GM12878 (cell line): Measurements from ENCODE around the gene LIPE. TPM values are rescaled to one million over a fixed set of nuclear protein-coding genes. Genes with fewer than 3 reads are reported as not detected.

ENCODE experiments used
- ATAC-seq: fragments of 200-7000 bp; cut with Tn5 transposase; 3 replicates; pipeline ENCODE4 v1.9.1; 2020; ENCODE audit warnings: mild to moderate bottlenecking, moderate library complexity
- BruUV-seq: library from RNA; stranded (reverse); fragments of 400-500 nt; replicated peaks from 2 replicates; lab custom pipeline; 2021; lab: Mats Ljungman, UMichigan
- CTCF ChIA-PET: fragments of 300-600 bp; sonication (Branson Sonifier 250); formaldehyde crosslinking; extraction: SDS; loops from one replicate; lab custom pipeline; 2021; ENCODE audit warnings: inconsistent platforms; lab: Yijun Ruan, JAX
- POLR2A ChIA-PET: fragments of 350-600 bp; formaldehyde crosslinking; extraction: SDS; loops from one replicate; lab custom pipeline; 2021; ENCODE audit warnings: inconsistent platforms; lab: Charles Lee
- RAD21 ChIA-PET: fragments of 300-600 bp; sonication (Branson Sonifier 250); formaldehyde crosslinking; loops from one replicate; lab custom pipeline; 2023; ENCODE audit warnings: antibody characterized with exemption; ENCODE audit not compliant: unreplicated experiment; lab: Charles Lee
- SMC1A ChIA-PET: fragments of 300-600 bp; sonication (Branson Sonifier 250); formaldehyde crosslinking; loops from one replicate; lab custom pipeline; 2023; ENCODE audit not compliant: unreplicated experiment, uncharacterized antibody; lab: Charles Lee
- DNase-seq: peaks from one replicate; pipeline ENCODE4 v3.0.0-alpha.2; 2011; ENCODE audit warnings: low read depth, low spot score
- FAIRE-seq: peaks from 3 replicates; lab custom pipeline; 2011; peaks lifted over from hg19 to GRCh38; lab: Jason Lieb, UNC
- H2AFZ ChIP-seq: 2 replicates; pipeline ENCODE4 v1.6.0; 2011; ENCODE audit warnings: low read depth, low read length, control low read depth; ENCODE audit not compliant: control insufficient read depth
- H3K27ac ChIP-seq: 2 replicates; pipeline ENCODE4 v1.5.1; 2011; ENCODE audit warnings: control low read depth; ENCODE audit not compliant: control insufficient read depth, insufficient read depth
- H3K27me3 ChIP-seq, 2 experiments: replicated peaks in 1 of 2; 2 replicates each; pipeline versions ENCODE4 v1.6.0 to v1.6.1; 2011; ENCODE audit warnings: low read length in 1 of 2; ENCODE audit not compliant: control insufficient read depth in 2 of 2, insufficient read depth in 2 of 2
- H3K36me3 ChIP-seq, 2 experiments: 2 replicates each; pipeline ENCODE4 v1.5.1; 2011; ENCODE audit warnings: low read length in 1 of 2; ENCODE audit not compliant: control insufficient read depth in 2 of 2, insufficient read depth in 2 of 2
- H3K4me1 ChIP-seq: 2 replicates; pipeline ENCODE4 v1.6.1; 2011; ENCODE audit warnings: mild to moderate bottlenecking, low read length, moderate library complexity, mixed read lengths; ENCODE audit not compliant: control insufficient read depth, insufficient read depth
- H3K4me2 ChIP-seq: 2 replicates; pipeline ENCODE4 v1.6.0; 2011; ENCODE audit warnings: control low read depth; ENCODE audit not compliant: control insufficient read depth, insufficient read depth
- H3K4me3 ChIP-seq: fragments of 200-600 bp; sonication (generic); 2 replicates; pipeline ENCODE4 v1.5.1; 2016
- H3K79me2 ChIP-seq: 2 replicates; pipeline ENCODE4 v1.6.0; 2011; ENCODE audit warnings: low read length; ENCODE audit not compliant: control insufficient read depth, insufficient read depth
- H3K9ac ChIP-seq: 2 replicates; pipeline ENCODE4 v1.8.0; 2011; ENCODE audit warnings: low read length, control low read depth, mixed read lengths; ENCODE audit not compliant: control insufficient read depth, insufficient read depth
- H3K9me3 ChIP-seq: replicated peaks from 3 replicates; pipeline ENCODE4 v1.5.1; 2011; ENCODE audit warnings: mild to moderate bottlenecking, low read length; ENCODE audit not compliant: control insufficient read depth, insufficient read depth
- H4K20me1 ChIP-seq: 2 replicates; pipeline ENCODE4 v1.6.0; 2011; ENCODE audit not compliant: control insufficient read depth, insufficient read depth
- BACH1 ChIP-seq: fragments of 450-650 bp; IDR thresholded peaks from 2 replicates; pipeline ENCODE4 v1.6.1; 2017; ENCODE audit warnings: mild to moderate bottlenecking, borderline replicate concordance
- BHLHE40 ChIP-seq, 2 experiments: fragments of 450-650 bp in 1 of 2; IDR thresholded peaks; 2 replicates each; pipeline ENCODE4 v1.6.1; 2011 to 2017; ENCODE audit warnings: low read depth in 2 of 2, borderline replicate concordance in 1 of 2, improper control_type of control experiment in 1 of 2, low read length in 1 of 2, mild to moderate bottlenecking in 1 of 2
- CBX5 ChIP-seq: sonication (generic); IDR thresholded peaks from 2 replicates; pipeline ENCODE4 v1.6.1; 2016; ENCODE audit warnings: low read depth, moderate library complexity, mild to moderate bottlenecking, inconsistent platforms
- IKZF2 ChIP-seq, 2 experiments: fragments of 450-650 bp; IDR thresholded peaks; 2 replicates each; pipeline ENCODE4 v1.6.1; 2017; ENCODE audit warnings: mild to moderate bottlenecking in 2 of 2, moderate library complexity in 2 of 2
- JUND ChIP-seq: IDR thresholded peaks from 2 replicates; pipeline ENCODE4 v1.6.1; 2012; ENCODE audit warnings: low read depth, mild to moderate bottlenecking, low read length, improper control_type of control experiment, moderate library complexity
- KAT2A ChIP-seq: conservative IDR thresholded peaks from 2 replicates; pipeline ENCODE4 v1.6.1; 2011; ENCODE audit warnings: low read depth, low read length; ENCODE audit not compliant: control insufficient read depth
- PML ChIP-seq: IDR thresholded peaks from 2 replicates; pipeline ENCODE4 v1.6.1; 2012; ENCODE audit warnings: low read length, inconsistent platforms
- POLR2AphosphoS5 ChIP-seq: IDR thresholded peaks from 2 replicates; pipeline ENCODE4 v1.6.1; 2011; ENCODE audit warnings: mild to moderate bottlenecking, low read length, inconsistent platforms
- RB1 ChIP-seq: fragments of 450-650 bp; formaldehyde crosslinking; IDR thresholded peaks from 2 replicates; pipeline ENCODE4 v1.6.1; 2017; ENCODE audit warnings: mild to moderate bottlenecking, borderline replicate concordance
- SIN3A ChIP-seq: IDR thresholded peaks from 2 replicates; pipeline ENCODE4 v1.6.1; 2012; ENCODE audit warnings: low read depth, low read length, improper control_type of control experiment
- SREBF2 ChIP-seq: IDR thresholded peaks from 2 replicates; pipeline ENCODE4 v1.6.1; 2012; ENCODE audit warnings: mild to moderate bottlenecking, low read length
- SRF ChIP-seq, 2 experiments: IDR thresholded peaks; 2 replicates each; pipeline ENCODE4 v1.6.1; 2011; ENCODE audit warnings: low read depth in 2 of 2, low read length in 2 of 2, mild to moderate bottlenecking in 1 of 2, moderate library complexity in 1 of 2
- ZNF24 ChIP-seq: fragments of 450-650 bp; IDR thresholded peaks from 2 replicates; pipeline ENCODE4 v1.6.1; 2017; ENCODE audit warnings: antibody characterized with exemption, mild to moderate bottlenecking
- ZSCAN29 ChIP-seq: fragments of 450-650 bp; IDR thresholded peaks from 2 replicates; pipeline ENCODE4 v1.6.1; 2017; ENCODE audit warnings: mild to moderate bottlenecking, moderate library complexity
- WGBS: methylation state at CpG from one replicate; pipeline ENCODE4 v1.1.6; 2016; ENCODE audit warnings: low lambda C conversion rate; ENCODE audit not compliant: insufficient replicate concordance, insufficient coverage; ENCODE audit errors: missing lambda C conversion rate; 5-methylcytosine and 5-hydroxymethylcytosine counted together
- in situ Hi-C: fragments of 300-500 bp; cut with MboI; formaldehyde crosslinking; loops from 9 replicates; pipeline ENCODE4 v1.14.3; 2018; ENCODE audit warnings: mixed read lengths
- intact Hi-C: fragments of 100-400 bp; cut with micrococcal nuclease; formaldehyde crosslinking; loops from one replicate; pipeline ENCODE4 v1.14.2; 2022; ENCODE audit not compliant: unreplicated experiment
- polyA plus RNA-seq, 11 experiments: library from polyadenylated mRNA; depleted of rRNA in 4 of 11; unstranded in 6 of 11; stranded (reverse) in 5 of 11; fragments of >200 nt; fragmentation: Nextera tagmentation in 4 of 11; fragmentation: Illumina TruSeq in 1 of 11; extraction: Ambion mirVana in 4 of 11; extraction: Trizol in 1 of 11; gene quantifications; 1 replicate in 1 of 11; 2 replicates in 10 of 11; pipeline versions ENCODE4 v1.2.1 to v1.2.3, GENCODE V29; 2011 to 2016; ENCODE audit warnings: inconsistent platforms in 2 of 11, missing spikeins in 2 of 11, low read depth in 1 of 11
- total RNA-seq, 4 experiments: library from RNA; depleted of rRNA in 3 of 4; stranded (reverse); fragments of >200 nt in 3 of 4; fragmentation: Illumina TruSeq in 1 of 4; extraction: Trizol in 1 of 4; gene quantifications; 2 replicates each; pipeline versions ENCODE4 v1.2.1 to v1.2.3, GENCODE V29; 2013 to 2021
- TF ChIP-seq, protein P1 (sequence below): IDR thresholded peaks from 2 replicates; pipeline ENCODE4 v1.6.1; 2011; ENCODE audit warnings: mild to moderate bottlenecking, low read depth, low read length, moderate library complexity; ENCODE audit not compliant: insufficient replicate concordance

Gene LIPE
- total and polyA plus RNA-seq, 10 of the 15 experiments (the other 5 are each of a cell fraction or from before 2014, with no cell fraction given) = 0.02 to 33.3 (median 9.5) TPM

DNA sequence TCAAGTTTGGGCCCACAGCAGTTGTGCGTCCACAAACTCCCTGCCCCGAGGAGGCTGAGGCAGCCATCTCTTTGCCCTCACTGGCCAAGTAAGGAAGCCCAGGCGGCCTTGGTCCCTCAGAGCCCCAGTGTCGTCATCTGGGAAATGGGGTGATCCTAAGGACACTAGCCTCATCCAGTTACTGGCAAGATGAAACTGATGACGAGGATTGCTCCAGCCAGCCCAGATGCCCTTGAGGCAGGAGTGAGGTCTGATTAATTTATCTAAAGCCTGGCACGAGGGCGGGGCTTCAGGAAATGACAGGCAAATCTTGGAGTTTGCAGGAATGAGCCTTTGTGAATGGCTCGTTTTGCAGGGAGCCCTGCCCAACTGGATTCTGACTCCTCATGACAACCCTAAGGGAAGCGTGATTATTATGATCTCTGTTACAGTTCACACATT is 5.6 kb downstream of the LIPE start:
- Histone ChIP-seq H3K4me1 (peaks cover 16% of the 10 kb centered on the region), H3K27ac (no peak overlapping the region), H3K4me2 (peak overlapping the region; percentile 97), H3K36me3 (no peaks in the 10 kb centered on the region), H3K79me2 (peaks cover 4% of the 10 kb centered on the region), H3K4me3 (peak overlapping the region; percentile 94; the same call in 1 of the 2 replicates), H4K20me1 (no peaks in the 10 kb centered on the region), H3K9ac (no peak overlapping the region), H3K9me3 (no peaks in the 10 kb centered on the region), H2AFZ (no peak overlapping the region), H3K27me3 (no peaks in the 10 kb centered on the region)
- BruUV-seq = no TSS peak
- intact Hi-C loops = loop anchor here (5.0 kb wide), 1 partner anchor 94 kb away; the partner anchor contains the start of gene MEGF8
- CTCF ChIA-PET = interaction anchor here (1.0 to 6.8 kb wide), 4 partner anchors 12 to 25 kb away, joined by 3 to 95 read pairs (median 32); no protein-coding TSS in a partner anchor
- no peak for FAIRE-seq
- POLR2A ChIA-PET = interaction anchor here (2.3 kb wide), 1 partner anchor 25 kb away, joined by 5 read pairs; no protein-coding TSS in a partner anchor
- no peak for TF ChIP-seq PML
- no peak for TF ChIP-seq JUND
- TF ChIP-seq ZNF24 = no peak
- TF ChIP-seq RB1 = no peak
- TF ChIP-seq BACH1 = no peak
- TF ChIP-seq SIN3A = no peak
- no peak for TF ChIP-seq BHLHE40 (IDR thresholded peaks at IDR 0.05; ENCODE audit: borderline replicate concordance in 1 of 2, low read depth in 2 of 2, low read length in 1 of 2)
- no peak for TF ChIP-seq ZSCAN29
- TF ChIP-seq SREBF2 = no peak
- no peak for TF ChIP-seq IKZF2 (IDR thresholded peaks at IDR 0.05)
- TF ChIP-seq, protein P1, sequence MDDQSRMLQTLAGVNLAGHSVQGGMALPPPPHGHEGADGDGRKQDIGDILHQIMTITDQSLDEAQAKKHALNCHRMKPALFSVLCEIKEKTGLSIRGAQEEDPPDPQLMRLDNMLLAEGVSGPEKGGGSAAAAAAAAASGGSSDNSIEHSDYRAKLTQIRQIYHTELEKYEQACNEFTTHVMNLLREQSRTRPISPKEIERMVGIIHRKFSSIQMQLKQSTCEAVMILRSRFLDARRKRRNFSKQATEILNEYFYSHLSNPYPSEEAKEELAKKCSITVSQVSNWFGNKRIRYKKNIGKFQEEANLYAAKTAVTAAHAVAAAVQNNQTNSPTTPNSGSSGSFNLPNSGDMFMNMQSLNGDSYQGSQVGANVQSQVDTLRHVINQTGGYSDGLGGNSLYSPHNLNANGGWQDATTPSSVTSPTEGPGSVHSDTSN = no peak
- no peak for TF ChIP-seq SRF (IDR thresholded peaks at IDR 0.05; ENCODE audit: low read depth in 2 of 2, low read length in 2 of 2)
- no peak for TF ChIP-seq POLR2AphosphoS5
- TF ChIP-seq KAT2A = no peak
- no peak for TF ChIP-seq CBX5
- SMC1A ChIA-PET = interaction anchor here (2.0 to 3.5 kb wide), 2 partner anchors 12 to 19 kb away, joined by 7 to 15 read pairs; no protein-coding TSS in a partner anchor
- in situ Hi-C loops = no loop called here
- 96% methylated on average over 9 of the region's 9 CpGs for WGBS
- no peak for DNase-seq
- RAD21 ChIA-PET = interaction anchor here (0.7 to 2.1 kb wide), 2 partner anchors 12 to 19 kb away, joined by 3 to 15 read pairs; no protein-coding TSS in a partner anchor
- ATAC-seq = no peak
